ENCODE results near the gene SLC4A5.

The SLC4A5 gene

DNA sequence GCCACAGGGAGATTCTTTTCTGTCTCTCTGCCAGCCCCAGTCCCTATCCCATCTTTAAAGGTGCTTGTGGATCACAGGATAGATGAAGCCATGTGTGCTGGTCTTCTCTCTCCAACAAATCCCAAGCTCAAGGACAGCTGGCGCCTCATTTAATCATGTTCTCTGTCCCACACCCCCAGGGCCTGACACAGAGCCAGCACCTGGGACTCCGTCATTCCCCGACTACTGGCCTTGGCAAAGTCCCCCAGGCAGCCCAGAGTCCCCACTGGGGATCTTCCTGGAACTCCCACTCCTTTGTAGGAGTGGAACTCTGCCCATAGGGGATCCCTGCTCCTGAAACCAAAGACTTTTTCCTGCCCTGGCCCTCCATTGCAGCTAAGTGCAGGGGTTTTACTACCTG lies 84.0 kb downstream of the SLC4A5 start:
- no peak for DNase-seq (ENCODE audit: low spot score)
- TF ChIP-seq, protein P1, sequence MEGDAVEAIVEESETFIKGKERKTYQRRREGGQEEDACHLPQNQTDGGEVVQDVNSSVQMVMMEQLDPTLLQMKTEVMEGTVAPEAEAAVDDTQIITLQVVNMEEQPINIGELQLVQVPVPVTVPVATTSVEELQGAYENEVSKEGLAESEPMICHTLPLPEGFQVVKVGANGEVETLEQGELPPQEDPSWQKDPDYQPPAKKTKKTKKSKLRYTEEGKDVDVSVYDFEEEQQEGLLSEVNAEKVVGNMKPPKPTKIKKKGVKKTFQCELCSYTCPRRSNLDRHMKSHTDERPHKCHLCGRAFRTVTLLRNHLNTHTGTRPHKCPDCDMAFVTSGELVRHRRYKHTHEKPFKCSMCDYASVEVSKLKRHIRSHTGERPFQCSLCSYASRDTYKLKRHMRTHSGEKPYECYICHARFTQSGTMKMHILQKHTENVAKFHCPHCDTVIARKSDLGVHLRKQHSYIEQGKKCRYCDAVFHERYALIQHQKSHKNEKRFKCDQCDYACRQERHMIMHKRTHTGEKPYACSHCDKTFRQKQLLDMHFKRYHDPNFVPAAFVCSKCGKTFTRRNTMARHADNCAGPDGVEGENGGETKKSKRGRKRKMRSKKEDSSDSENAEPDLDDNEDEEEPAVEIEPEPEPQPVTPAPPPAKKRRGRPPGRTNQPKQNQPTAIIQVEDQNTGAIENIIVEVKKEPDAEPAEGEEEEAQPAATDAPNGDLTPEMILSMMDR (IDR thresholded peaks at IDR 0.05; ENCODE audit: extremely low read depth, missing control alignments): no peak

DNA sequence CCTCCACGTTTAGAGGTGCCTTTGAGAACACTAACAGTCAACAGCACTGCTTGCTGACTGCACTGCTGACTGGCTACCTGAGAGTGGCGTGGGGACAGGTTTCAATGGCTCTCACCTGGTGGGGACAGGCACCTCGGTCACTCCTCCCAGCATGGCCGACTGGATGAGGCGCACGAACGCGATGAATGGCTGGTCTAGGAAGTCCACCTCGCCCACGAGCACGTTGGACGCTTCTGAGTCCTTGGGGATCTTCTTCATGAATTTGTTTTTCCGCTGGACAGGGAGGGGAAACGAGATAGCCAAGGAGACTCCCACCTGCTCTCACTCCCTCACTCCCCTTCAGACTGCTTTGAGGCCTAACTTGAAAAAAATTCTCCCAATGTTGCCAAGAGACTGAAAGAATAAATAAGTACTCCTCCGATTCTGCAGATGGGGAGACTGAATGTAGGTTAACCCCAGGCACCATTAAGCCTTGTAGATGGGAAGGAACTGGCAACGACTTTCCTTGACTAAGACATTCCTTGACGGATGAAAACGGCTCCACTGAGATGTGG lies 87.5 kb downstream of the SLC4A5 start:
- TF ChIP-seq, protein P1 (IDR thresholded peaks at IDR 0.05; ENCODE audit: extremely low read depth, missing control alignments): no peak
- DNase-seq (ENCODE audit: low spot score): no peak

DNA sequence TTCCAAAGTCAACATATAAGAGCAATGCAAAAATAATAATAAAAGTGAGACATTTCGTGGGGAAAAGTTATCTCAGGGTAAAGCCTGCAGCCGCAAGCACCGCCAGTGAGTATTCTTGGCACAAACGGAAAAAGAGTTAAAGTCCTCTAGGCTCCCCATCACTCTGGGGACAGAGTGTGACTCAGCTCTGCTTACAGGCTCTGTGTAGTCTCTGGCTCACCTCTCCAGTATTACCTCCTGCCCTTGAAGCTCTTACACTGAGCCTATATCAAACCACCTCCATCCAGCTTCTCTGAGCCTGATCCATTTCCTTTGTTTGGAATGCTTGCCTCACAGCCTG lies 89.3 kb downstream of the SLC4A5 start:
- TF ChIP-seq, protein P1 (IDR thresholded peaks at IDR 0.05; ENCODE audit: extremely low read depth, missing control alignments): no peak
- DNase-seq (ENCODE audit: low spot score): no peak

DNA sequence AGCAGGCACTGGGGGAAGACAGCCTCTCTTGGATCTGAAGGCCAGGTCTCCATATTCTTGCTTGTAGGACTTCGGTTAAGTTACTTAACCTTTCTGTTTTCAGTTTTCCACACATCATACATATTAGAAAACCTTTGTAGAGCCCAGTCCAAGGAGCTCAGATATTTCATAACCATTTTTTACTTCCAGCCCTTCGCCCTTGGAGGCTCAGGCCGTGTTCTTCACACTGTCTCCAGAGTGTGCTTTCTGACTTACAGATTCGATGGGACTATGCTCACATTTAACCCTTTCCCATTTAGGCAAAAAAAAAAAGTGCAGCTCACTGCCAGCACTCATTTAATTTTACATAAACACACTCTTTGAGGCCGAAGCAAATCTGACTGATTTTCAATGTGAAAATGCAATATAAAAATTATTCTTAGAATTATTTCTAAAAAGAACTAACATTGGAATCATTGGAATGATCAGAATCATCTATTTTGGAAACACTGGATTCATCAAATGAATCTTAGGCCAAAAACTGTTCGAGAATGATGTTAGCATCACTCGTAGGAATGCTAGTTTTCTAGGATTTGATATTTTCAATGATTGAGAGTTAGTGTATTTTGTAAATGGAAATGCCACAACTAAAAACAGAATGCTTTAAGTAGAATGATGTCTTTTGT lies 89.8 kb downstream of the SLC4A5 start:
- TF ChIP-seq, protein P1 (IDR thresholded peaks at IDR 0.05; ENCODE audit: extremely low read depth, missing control alignments): no peak
- DNase-seq (ENCODE audit: low spot score): no peak

DNA sequence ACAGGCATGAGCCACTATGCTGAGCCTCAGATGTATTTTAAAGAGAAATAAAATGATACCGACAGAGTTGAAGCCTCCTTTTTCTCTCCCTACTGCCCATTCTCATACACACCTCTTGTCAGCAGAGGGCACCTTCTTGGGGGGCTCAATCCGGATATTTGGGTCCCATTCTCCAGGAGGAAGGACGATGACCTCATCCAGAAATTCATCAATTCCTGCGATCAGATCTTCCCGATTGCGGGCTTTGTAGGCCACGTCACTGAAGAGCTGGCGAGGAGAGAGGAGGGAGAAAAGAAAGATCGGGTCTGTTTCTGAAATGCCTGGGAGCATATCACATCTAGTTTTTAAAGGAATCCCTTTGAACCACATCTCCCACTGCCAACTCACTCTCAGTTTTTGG lies 90.4 kb downstream of the SLC4A5 start:
- TF ChIP-seq, protein P1 (IDR thresholded peaks at IDR 0.05; ENCODE audit: extremely low read depth, missing control alignments): no peak

DNA sequence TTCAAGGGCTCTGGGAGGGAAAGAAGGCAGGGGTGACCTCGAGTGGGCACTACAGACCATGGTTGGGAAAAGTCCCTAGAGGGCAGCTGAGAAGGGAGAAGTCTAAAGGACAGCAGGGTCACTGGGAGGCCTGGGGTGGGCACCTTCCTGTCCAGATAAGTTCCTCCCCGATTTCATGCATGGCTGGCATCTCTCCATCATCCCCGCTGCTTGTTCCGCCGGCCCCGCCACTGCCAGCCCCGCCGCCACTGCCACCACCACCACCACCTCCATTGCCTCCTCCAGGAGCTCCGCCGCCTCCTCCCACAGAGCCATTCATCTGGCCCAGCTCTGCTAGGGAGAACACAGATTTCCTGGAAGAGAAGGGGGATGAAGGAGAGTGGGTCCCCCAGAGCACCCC lies 91.2 kb downstream of the SLC4A5 start:
- no peak for DNase-seq (ENCODE audit: low spot score)
- TF ChIP-seq, protein P1 (IDR thresholded peaks at IDR 0.05; ENCODE audit: extremely low read depth, missing control alignments): no peak

More for the DNA sequence above, 90.4 kb downstream of the SLC4A5 start:
- no peak for DNase-seq (ENCODE audit: low spot score)

DNA sequence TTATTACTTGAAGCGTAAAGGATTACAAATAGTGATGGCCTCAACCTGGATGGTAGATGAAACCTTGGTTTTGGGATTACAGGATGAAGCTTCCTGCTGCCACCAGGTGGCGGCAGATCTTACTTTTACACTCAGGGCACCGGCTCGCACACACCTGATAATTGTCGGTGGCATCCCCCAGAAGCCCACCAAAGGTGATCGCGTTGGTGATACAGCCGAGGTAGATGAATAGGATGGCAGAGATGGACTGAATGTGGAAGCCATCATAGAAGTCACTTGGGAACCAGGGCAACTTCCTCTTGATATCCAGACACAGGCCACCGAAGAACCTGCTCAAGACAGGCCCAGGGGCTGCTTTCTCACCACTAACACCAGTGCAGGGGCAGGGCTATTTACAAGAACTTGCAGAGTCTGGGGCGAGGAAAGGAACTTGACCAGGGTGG lies 93.0 kb downstream of the SLC4A5 start:
- DNase-seq (ENCODE audit: low spot score): peak; percentile 87
- TF ChIP-seq, protein P1 (IDR thresholded peaks at IDR 0.05; ENCODE audit: extremely low read depth, missing control alignments): peak; percentile 67
